HCT116 (cell line): ENCODE data around the gene RAB3B.

ENCODE experiments used
- EGR1 ChIP-seq: IDR thresholded peaks from 2 replicates; pipeline ENCODE4 v1.6.1; 2012; ENCODE audit warnings: low read depth
- POLR2A ChIP-seq: IDR thresholded peaks from 2 replicates; pipeline ENCODE4 v1.7.0; 2011; ENCODE audit warnings: borderline replicate concordance; ENCODE audit not compliant: insufficient read depth, insufficient read length; ENCODE audit errors: extremely low read depth
- POLR2AphosphoS5 ChIP-seq: IDR thresholded peaks from 2 replicates; pipeline ENCODE4 v1.6.1; 2011; ENCODE audit warnings: mild to moderate bottlenecking, low read depth, low read length, moderate library complexity
- TF ChIP-seq, protein P1 (sequence below), 3 experiments: fragments of 200-600 bp in 1 of 3; sonication (generic) in 1 of 3; IDR thresholded peaks in 2 of 3; conservative IDR thresholded peaks in 1 of 3; 2 replicates each; pipeline ENCODE4 v1.5.1; 2012 to 2017; ENCODE audit warnings: low read depth in 2 of 3, low read length in 2 of 3, antibody characterized with exemption in 1 of 3, borderline replicate concordance in 1 of 3, control low read depth in 1 of 3, mild to moderate bottlenecking in 1 of 3, mixed read lengths in 1 of 3, mixed run types in 1 of 3, moderate library complexity in 1 of 3; ENCODE audit not compliant: insufficient read depth in 1 of 3

DNA sequence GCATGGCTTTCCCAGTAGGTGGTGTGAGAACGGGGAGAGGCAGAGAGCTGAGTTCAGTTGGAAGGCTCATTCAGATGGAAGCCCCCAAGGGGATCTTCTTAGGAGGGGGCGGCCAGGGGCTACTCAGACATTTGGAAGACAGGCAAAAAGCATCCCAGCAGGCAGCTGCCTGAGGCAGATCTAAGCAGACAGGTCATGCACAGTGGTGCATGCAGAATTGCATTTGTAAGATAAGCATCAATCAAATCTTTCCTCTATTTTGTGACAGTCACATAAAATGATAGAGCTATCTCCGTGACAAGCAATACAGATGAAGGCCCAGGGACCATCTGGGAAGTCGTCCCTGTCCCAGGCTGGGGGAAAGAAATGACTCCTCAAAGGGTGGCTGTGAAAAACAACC lies 3.8 kb downstream of the RAB3B start:
- no peak for TF ChIP-seq EGR1
- no peak for TF ChIP-seq POLR2AphosphoS5
- no peak for TF ChIP-seq POLR2A
- TF ChIP-seq, protein P1, sequence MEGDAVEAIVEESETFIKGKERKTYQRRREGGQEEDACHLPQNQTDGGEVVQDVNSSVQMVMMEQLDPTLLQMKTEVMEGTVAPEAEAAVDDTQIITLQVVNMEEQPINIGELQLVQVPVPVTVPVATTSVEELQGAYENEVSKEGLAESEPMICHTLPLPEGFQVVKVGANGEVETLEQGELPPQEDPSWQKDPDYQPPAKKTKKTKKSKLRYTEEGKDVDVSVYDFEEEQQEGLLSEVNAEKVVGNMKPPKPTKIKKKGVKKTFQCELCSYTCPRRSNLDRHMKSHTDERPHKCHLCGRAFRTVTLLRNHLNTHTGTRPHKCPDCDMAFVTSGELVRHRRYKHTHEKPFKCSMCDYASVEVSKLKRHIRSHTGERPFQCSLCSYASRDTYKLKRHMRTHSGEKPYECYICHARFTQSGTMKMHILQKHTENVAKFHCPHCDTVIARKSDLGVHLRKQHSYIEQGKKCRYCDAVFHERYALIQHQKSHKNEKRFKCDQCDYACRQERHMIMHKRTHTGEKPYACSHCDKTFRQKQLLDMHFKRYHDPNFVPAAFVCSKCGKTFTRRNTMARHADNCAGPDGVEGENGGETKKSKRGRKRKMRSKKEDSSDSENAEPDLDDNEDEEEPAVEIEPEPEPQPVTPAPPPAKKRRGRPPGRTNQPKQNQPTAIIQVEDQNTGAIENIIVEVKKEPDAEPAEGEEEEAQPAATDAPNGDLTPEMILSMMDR (IDR thresholded peaks at IDR 0.05 in 2 of 3, conservative IDR thresholded peaks at IDR 0.05 in 1 of 3; ENCODE audit: borderline replicate concordance in 1 of 3, insufficient read depth in 1 of 3, low read depth in 2 of 3, low read length in 2 of 3) = no peak
